GM19468 (cell line): ENCODE results near the gene CTNND2.
"Not testable (repeated sequence)": the region's sequence is repeated elsewhere in the genome, so short reads cannot be mapped to it uniquely, and the experiment has no call there.

Source experiments
- ATAC-seq: cut with Tn5 transposase; IDR thresholded peaks from one replicate; pipeline ENCODE4 v1.9.1; 2021; ENCODE audit warnings: mild to moderate bottlenecking, moderate library complexity, moderate number of reproducible peaks; ENCODE audit not compliant: unreplicated experiment; ENCODE audit errors: extremely low read depth

CTNND2 gene

GRCh38 chr5:11363631-11364178, 540.5 kb downstream of the CTNND2 start:
- no peak for ATAC-seq

GRCh38 chr5:11361768-11362167, 542.5 kb downstream of the CTNND2 start:
- no peak for ATAC-seq

- no peak for ATAC-seq
These were observed 546.3 kb downstream of the CTNND2 start for GRCh38 chr5:11357928-11358327.

GRCh38 chr5:11355491-11355890, 548.8 kb downstream of the CTNND2 start:
- no peak for ATAC-seq

- ATAC-seq: no peak
These were observed 557.9 kb downstream of the CTNND2 start for GRCh38 chr5:11346336-11346735.

- ATAC-seq: no peak
These were observed 568.1 kb downstream of the CTNND2 start for GRCh38 chr5:11335881-11336760.

GRCh38 chr5:11334404-11334803, 569.8 kb downstream of the CTNND2 start:
- ATAC-seq: no peak

- no peak for ATAC-seq
These were observed 574.6 kb downstream of the CTNND2 start for GRCh38 chr5:11329679-11330078.

GRCh38 chr5:11324521-11325289, 579.5 kb downstream of the CTNND2 start:
- no peak for ATAC-seq

GRCh38 chr5:11323761-11324160, 580.5 kb downstream of the CTNND2 start:
- ATAC-seq: no peak

GRCh38 chr5:11322133-11322532, 582.1 kb downstream of the CTNND2 start:
- ATAC-seq: no peak

GRCh38 chr5:11319836-11320580, 584.2 kb downstream of the CTNND2 start:
- ATAC-seq: no peak

- ATAC-seq: not testable (repeated sequence)
These were observed 590.6 kb downstream of the CTNND2 start for GRCh38 chr5:11313694-11314093.

GRCh38 chr5:11311731-11312130, 592.5 kb downstream of the CTNND2 start:
- no peak for ATAC-seq

- no peak for ATAC-seq
These were observed 593.0 kb downstream of the CTNND2 start for GRCh38 chr5:11311272-11311671.

GRCh38 chr5:11310158-11310557, 594.1 kb downstream of the CTNND2 start:
- no peak for ATAC-seq

- ATAC-seq: no peak
These were observed 597.9 kb downstream of the CTNND2 start for GRCh38 chr5:11306365-11306764.

GRCh38 chr5:11305245-11305644, 599.0 kb downstream of the CTNND2 start:
- no peak for ATAC-seq

- ATAC-seq: no peak
These were observed 599.6 kb downstream of the CTNND2 start for GRCh38 chr5:11304641-11305040.

GRCh38 chr5:11302663-11303062, 601.6 kb downstream of the CTNND2 start:
- ATAC-seq: no peak
